ENCODE data around the gene SAMD11. TPM values are rescaled to one million over a fixed set of nuclear protein-coding genes. Genes with fewer than 3 reads are reported as not detected.

The SAMD11 gene
- total RNA-seq, 1 experiment from 2014 or later, result 13.5 TPM

GRCh38 chr1:921011-921837, 2.5 kb upstream of the SAMD11 start:
- no peaks in the 10 kb centered on the region for H3K79me2 ChIP-seq (ENCODE audit: insufficient read depth, low read length)

More at GRCh38 chr1:921011-921837, 2.5 kb upstream of the SAMD11 start:
- Histone ChIP-seq H2BK12ac (ENCODE audit: insufficient read length, low read depth, low read length) (no peak overlapping the region), H3K27me3 (ENCODE audit: insufficient read depth, low read length) (peaks cover 58% of the 10 kb centered on the region), H2AK5ac (ENCODE audit: insufficient read length, low read length) (no peak overlapping the region), H2BK15ac (ENCODE audit: low read depth, low read length) (no peak overlapping the region), H2AFZ (ENCODE audit: low read length) (no peak overlapping the region), H3K56ac (ENCODE audit: insufficient read length, low read depth, low read length) (no peak overlapping the region), H4K8ac (replicated peaks; ENCODE audit: insufficient read length, low read depth, low read length) (no peak overlapping the region), H3K14ac (ENCODE audit: insufficient read depth, low read length) (no peak overlapping the region), H3K23me2 (ENCODE audit: insufficient read length, low read depth, low read length, poor library complexity, severe bottlenecking) (peaks cover 7% of the 10 kb centered on the region), H3K9ac (ENCODE audit: extremely low read depth, insufficient read length, low read length) (no peak overlapping the region), H3K4me1 (ENCODE audit: insufficient read depth, low read length) (no peaks in the 10 kb centered on the region), H4K91ac (ENCODE audit: insufficient read length, low read depth, low read length) (no peak overlapping the region), H3K18ac (ENCODE audit: insufficient read length, low read depth, low read length) (peak overlapping the region; percentile 1), H3K79me1 (ENCODE audit: insufficient read depth, low read depth, low read length, poor library complexity, severe bottlenecking) (no peaks in the 10 kb centered on the region), H4K20me1 (ENCODE audit: control insufficient read depth, insufficient read depth, insufficient read length) (peaks cover 10% of the 10 kb centered on the region), H2BK120ac (ENCODE audit: low read depth, low read length, poor library complexity, severe bottlenecking) (no peak overlapping the region), H3T11ph (ENCODE audit: low read length) (no peak overlapping the region), H2BK5ac (ENCODE audit: insufficient read length, low read length) (no peak overlapping the region), H2BK20ac (ENCODE audit: low read depth, low read length, poor library complexity, severe bottlenecking) (no peak overlapping the region), H3K23ac (ENCODE audit: insufficient read length, low read depth, low read length) (no peak overlapping the region), H3K9me3 (ENCODE audit: control insufficient read depth, low read depth, low read length) (no peaks in the 10 kb centered on the region), H4K5ac (ENCODE audit: insufficient read length, low read depth, low read length) (no peak overlapping the region), H3K4me2 (ENCODE audit: insufficient read depth, insufficient read length, low read length) (no peak overlapping the region), H3K4ac (ENCODE audit: low read depth, low read length) (no peak overlapping the region), H3K27ac (ENCODE audit: insufficient read length, low read depth, low read length) (no peak overlapping the region)
- peaks cover 18 to 26% of the 10 kb centered on the region in 2 experiments for H3K4me1 Mint-ChIP-seq
- H3K27me3 Mint-ChIP-seq (ENCODE audit: low read depth), result peaks cover 90% of the 10 kb centered on the region
- peak; percentile 80 for DNase-seq
- no CpG with 5 or more reads among the region's 38 CpGs for WGBS (ENCODE audit: extremely low coverage, insufficient read length, low lambda C conversion rate)
- peaks cover 2 to 5% of the 10 kb centered on the region in 2 experiments; a peak in 2 of 5 replicates for H3K9me3 Mint-ChIP-seq
- TF ChIP-seq CTCF (conservative IDR thresholded peaks at IDR 0.05), result peak; percentile 61; the same call in 2 of the 3 replicates
- peaks cover 0 to 4% (median 0%) of the 10 kb centered on the region in 3 experiments; a peak in 3 of 7 replicates for H3K36me3 Mint-ChIP-seq (ENCODE audit: insufficient read depth in 1 of 3, low read depth in 3 of 3)
- H3K4me3 Mint-ChIP-seq, result peak overlapping the region in 1 of 2 experiments; percentile 5; a peak in 1 of 5 replicates
- peak overlapping the region in 1 of 3 experiments; percentile 20; a peak in 1 of 7 replicates for H3K27ac Mint-ChIP-seq

All from H9 (cell line).